A549 (cell line): ENCODE results near the gene PPP2R3B.

Experiments
- CHD4 ChIP-seq: fragments of 200-600 bp; sonication (generic); IDR thresholded peaks from 2 replicates; pipeline ENCODE4 v1.6.1; 2016; ENCODE audit warnings: antibody characterized with exemption, mild to moderate bottlenecking, borderline replicate concordance
- RAD21 ChIP-seq, 2 experiments: fragments of >200 bp in 1 of 2; sonication (Bioruptor Twin) in 1 of 2; formaldehyde crosslinking in 1 of 2; IDR thresholded peaks in 1 of 2; conservative IDR thresholded peaks in 1 of 2; 2 replicates in 1 of 2; 3 replicates in 1 of 2; pipeline ENCODE4 v1.6.1; 2012 to 2018; ENCODE audit warnings: inconsistent platforms in 1 of 2

DNA sequence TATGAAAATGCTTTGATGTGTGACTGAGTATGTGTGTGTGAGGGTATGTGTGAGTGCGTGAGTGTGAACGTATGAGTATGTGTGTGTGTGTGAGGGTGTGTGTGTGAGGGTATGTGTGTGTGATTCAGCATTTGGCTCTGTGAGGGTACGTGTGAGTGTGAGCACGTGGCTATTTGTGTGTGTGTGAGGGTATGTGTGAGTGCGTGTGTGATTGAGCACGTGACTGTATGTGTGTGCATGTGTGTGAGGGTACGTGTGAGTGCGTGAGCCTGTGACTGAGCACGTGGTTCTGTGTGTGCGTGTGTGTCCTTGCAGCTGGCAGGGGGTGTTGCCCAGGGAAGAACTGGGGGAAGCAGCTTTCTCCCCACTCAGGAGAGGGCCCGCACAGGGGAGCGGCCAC, 16.1 kb upstream of the PPP2R3B start:
- no peak for TF ChIP-seq RAD21 (conservative IDR thresholded peaks at IDR 0.05 in 1 of 2, IDR thresholded peaks at IDR 0.05 in 1 of 2)
- no peak for TF ChIP-seq CHD4
